ENCODE measurements around the gene CD55.

GRCh38 chr1:207361889-207362288 is 40.4 kb downstream of the CD55 start:
- TF ChIP-seq, protein P1, sequence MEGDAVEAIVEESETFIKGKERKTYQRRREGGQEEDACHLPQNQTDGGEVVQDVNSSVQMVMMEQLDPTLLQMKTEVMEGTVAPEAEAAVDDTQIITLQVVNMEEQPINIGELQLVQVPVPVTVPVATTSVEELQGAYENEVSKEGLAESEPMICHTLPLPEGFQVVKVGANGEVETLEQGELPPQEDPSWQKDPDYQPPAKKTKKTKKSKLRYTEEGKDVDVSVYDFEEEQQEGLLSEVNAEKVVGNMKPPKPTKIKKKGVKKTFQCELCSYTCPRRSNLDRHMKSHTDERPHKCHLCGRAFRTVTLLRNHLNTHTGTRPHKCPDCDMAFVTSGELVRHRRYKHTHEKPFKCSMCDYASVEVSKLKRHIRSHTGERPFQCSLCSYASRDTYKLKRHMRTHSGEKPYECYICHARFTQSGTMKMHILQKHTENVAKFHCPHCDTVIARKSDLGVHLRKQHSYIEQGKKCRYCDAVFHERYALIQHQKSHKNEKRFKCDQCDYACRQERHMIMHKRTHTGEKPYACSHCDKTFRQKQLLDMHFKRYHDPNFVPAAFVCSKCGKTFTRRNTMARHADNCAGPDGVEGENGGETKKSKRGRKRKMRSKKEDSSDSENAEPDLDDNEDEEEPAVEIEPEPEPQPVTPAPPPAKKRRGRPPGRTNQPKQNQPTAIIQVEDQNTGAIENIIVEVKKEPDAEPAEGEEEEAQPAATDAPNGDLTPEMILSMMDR (IDR thresholded peaks at IDR 0.05), result no peak
- TF ChIP-seq POLR2A (IDR thresholded peaks at IDR 0.05), result no peak
